ENCODE results near the gene ATP5IF1.

Gene ATP5IF1

GRCh38 chr1:28240024-28240423 lies 4.1 kb downstream of the ATP5IF1 start:
- TF ChIP-seq CTCF (IDR thresholded peaks at IDR 0.05) = no peak
- Histone ChIP-seq H3K36me3 (no peaks in the 10 kb centered on the region), H3K4me1 (peaks cover 0 to 21% (median 15%) of the 10 kb centered on the region in 4 donors), H3K9me3 (no peaks in the 10 kb centered on the region), H3K4me3 (no peak overlapping the region), H3K27me3 (no peaks in the 10 kb centered on the region), H3K27ac (no peak overlapping the region)
- intact Hi-C loops (cut with DNase I; ENCODE audit: low total_unique reads) = no loop called here
- no peak for DNase-seq

GRCh38 chr1:28241638-28242241 lies 5.8 kb downstream of the ATP5IF1 start:
- no peak for TF ChIP-seq CTCF (IDR thresholded peaks at IDR 0.05)
- Histone ChIP-seq H3K27ac (no peak overlapping the region), H3K4me1 (peaks cover 0 to 17% (median 11%) of the 10 kb centered on the region in 4 donors), H3K4me3 (no peak overlapping the region), H3K9me3 (no peaks in the 10 kb centered on the region), H3K27me3 (no peaks in the 10 kb centered on the region), H3K36me3 (no peaks in the 10 kb centered on the region)
- intact Hi-C loops (cut with DNase I; ENCODE audit: low total_unique reads) = no loop called here
- DNase-seq = no peak

GRCh38 chr1:28243685-28244311 lies 7.9 kb downstream of the ATP5IF1 start:
- intact Hi-C loops (cut with DNase I; ENCODE audit: low total_unique reads) = no loop called here
- Histone ChIP-seq H3K4me3 (no peak overlapping the region), H3K4me1 (peaks cover 0 to 21% (median 13%) of the 10 kb centered on the region in 4 donors), H3K27ac (no peak overlapping the region), H3K9me3 (no peaks in the 10 kb centered on the region), H3K36me3 (no peaks in the 10 kb centered on the region), H3K27me3 (no peaks in the 10 kb centered on the region)
- no peak for TF ChIP-seq CTCF (IDR thresholded peaks at IDR 0.05)
- DNase-seq = no peak

- Histone ChIP-seq H3K27me3 (no peaks in the 10 kb centered on the region), H3K36me3 (no peaks in the 10 kb centered on the region), H3K4me3 (no peak overlapping the region), H3K4me1 (peaks cover 0 to 29% (median 21%) of the 10 kb centered on the region in 4 donors), H3K27ac (no peak overlapping the region), H3K9me3 (no peaks in the 10 kb centered on the region)
- no peak for TF ChIP-seq CTCF (IDR thresholded peaks at IDR 0.05)
- intact Hi-C loops (cut with DNase I; ENCODE audit: low total_unique reads) = loop anchor here (5.0 kb wide), 1 partner anchor 83 kb away; the partner anchor contains the start of gene MED18
- no peak for DNase-seq
These were observed 8.8 kb downstream of the ATP5IF1 start for GRCh38 chr1:28244549-28245251.

- intact Hi-C loops (cut with DNase I; ENCODE audit: low total_unique reads) = loop anchor here (5.0 kb wide), 1 partner anchor 81 kb away; the partner anchor contains the start of gene MED18
- no peak for DNase-seq
These were observed 10.5 kb downstream of the ATP5IF1 start for GRCh38 chr1:28246427-28246832.

More at GRCh38 chr1:28246427-28246832, 10.5 kb downstream of the ATP5IF1 start:
- no peaks in the 10 kb centered on the region for H3K36me3 ChIP-seq
- H3K27ac ChIP-seq = peak overlapping the region; percentile 65 to 77
- no peak for TF ChIP-seq CTCF (IDR thresholded peaks at IDR 0.05)
- H3K4me3 ChIP-seq = peak overlapping the region; percentile 53 to 70
- peaks cover 0 to 33% (median 23%) of the 10 kb centered on the region in 4 donors for H3K4me1 ChIP-seq
- H3K9me3 ChIP-seq = no peaks in the 10 kb centered on the region
- no peaks in the 10 kb centered on the region for H3K27me3 ChIP-seq

Measured in tibial artery (tissue), 4 donors.